B cell (primary cell): ENCODE results near the gene TMEM120B. TPM values are rescaled to one million over a fixed set of nuclear protein-coding genes. Genes with fewer than 3 reads are reported as not detected.

Experiments used
- ATAC-seq: fragments of 200-7000 bp; cut with Tn5 transposase; one replicate; pipeline ENCODE4 v1.10.0; 2021; ENCODE audit warnings: low read depth, mild to moderate bottlenecking, moderate number of reproducible peaks, moderate library complexity
- CTCF ChIA-PET: fragments of 350-600 bp; sonication (Branson Sonifier 250); formaldehyde crosslinking; loops from one replicate; lab custom pipeline; 2021; ENCODE audit warnings: antibody characterized with exemption, inconsistent platforms; lab: Charles Lee
- POLR2A ChIA-PET: fragments of 350-600 bp; sonication (Branson Sonifier 250); formaldehyde crosslinking; loops from one replicate; lab custom pipeline; 2021; ENCODE audit warnings: antibody characterized with exemption; lab: Charles Lee
- DNase-seq: peaks from one replicate; pipeline ENCODE4 v3.0.0; 2013
- H2AFZ ChIP-seq: 2 replicates; pipeline ENCODE4 v1.6.1; 2012; ENCODE audit warnings: mild to moderate bottlenecking, low read depth, low read length; ENCODE audit not compliant: insufficient read depth, poor library complexity, severe bottlenecking
- H3K27ac ChIP-seq, 2 donors: 1 replicate in 1 of 2; 2 replicates in 1 of 2; pipeline ENCODE4 v1.5.1; 2012 to 2013; ENCODE audit warnings: low read length in 2 of 2, mild to moderate bottlenecking in 2 of 2, moderate library complexity in 1 of 2
- H3K27me3 ChIP-seq, 4 experiments: fragments of 200-600 bp in 1 of 4; sonication (generic) in 1 of 4; replicated peaks in 1 of 4; 1 replicate in 2 of 4; 2 replicates in 2 of 4; pipeline versions ENCODE4 v1.6.1 to v1.7.0; 2013 to 2016; ENCODE audit warnings: low read length in 3 of 4, mild to moderate bottlenecking in 2 of 4, mixed read lengths in 1 of 4, moderate library complexity in 1 of 4; ENCODE audit not compliant: insufficient read depth in 4 of 4, control insufficient read depth in 3 of 4; ENCODE audit errors: control extremely low read depth in 1 of 4
- H3K36me3 ChIP-seq, 2 experiments: replicated peaks in 1 of 2; 1 replicate in 1 of 2; 2 replicates in 1 of 2; pipeline versions ENCODE4 v1.6.1 to v1.7.1; 2013; ENCODE audit warnings: low read length in 1 of 2; ENCODE audit not compliant: insufficient read depth in 2 of 2, control insufficient read depth in 1 of 2; ENCODE audit errors: control extremely low read depth in 1 of 2, extremely low read depth in 1 of 2
- H3K4me1 ChIP-seq, 2 donors: fragments of 200-600 bp in 1 of 2; sonication (generic) in 1 of 2; 1 replicate in 1 of 2; 2 replicates in 1 of 2; pipeline versions ENCODE4 v1.5.1 to v1.6.1; 2013 to 2017; ENCODE audit warnings: low read length in 2 of 2; ENCODE audit not compliant: control insufficient read depth in 2 of 2, insufficient read depth in 2 of 2
- H3K4me2 ChIP-seq: replicated peaks from 2 replicates; pipeline ENCODE3; 2012; ENCODE audit warnings: mild to moderate bottlenecking, low read depth, low read length; ENCODE audit not compliant: poor library complexity, severe bottlenecking
- H3K4me3 ChIP-seq, 5 experiments: fragments of 200-600 bp in 1 of 5; sonication (generic) in 1 of 5; 1 replicate in 3 of 5; 2 replicates in 2 of 5; pipeline versions ENCODE4 v1.5.1 to v1.7.0; 2011 to 2016; ENCODE audit warnings: low read length in 4 of 5, mild to moderate bottlenecking in 4 of 5, low read depth in 2 of 5, control low read depth in 1 of 5, moderate library complexity in 1 of 5; ENCODE audit not compliant: insufficient read depth in 1 of 5; ENCODE audit errors: control extremely low read depth in 1 of 5, extremely low read depth in 1 of 5
- H3K79me2 ChIP-seq: fragments of 200-600 bp; sonication (generic); one replicate; pipeline ENCODE4 v1.6.0; 2016; ENCODE audit warnings: low read length; ENCODE audit not compliant: control insufficient read depth, insufficient read depth
- H3K9ac ChIP-seq: fragments of 200-600 bp; sonication (generic); 2 replicates; pipeline ENCODE4 v1.6.1; 2017; ENCODE audit warnings: mild to moderate bottlenecking, low read length, moderate library complexity
- H3K9me3 ChIP-seq, 3 donors: one replicate each; pipeline versions ENCODE4 v1.6.1 to v1.7.1; 2013; ENCODE audit warnings: low read length in 2 of 3; ENCODE audit not compliant: control insufficient read depth in 2 of 3, insufficient read depth in 1 of 3; ENCODE audit errors: control extremely low read depth in 1 of 3
- H4K20me1 ChIP-seq: 2 replicates; pipeline ENCODE4 v1.6.0; 2012; ENCODE audit warnings: mild to moderate bottlenecking, low read length; ENCODE audit not compliant: insufficient read depth, control insufficient read depth, poor library complexity, severe bottlenecking
- H3K27ac Mint-ChIP-seq: one replicate; pipeline ENCODE4 v1.8.0; 2021; ENCODE audit warnings: mixed read lengths
- H3K27me3 Mint-ChIP-seq: one replicate; pipeline ENCODE4 v1.8.0; 2021; ENCODE audit warnings: mixed read lengths
- H3K4me1 Mint-ChIP-seq: one replicate; pipeline ENCODE4 v1.8.0; 2021; ENCODE audit warnings: mixed read lengths
- H3K4me3 Mint-ChIP-seq: one replicate; pipeline ENCODE4 v1.8.0; 2021; ENCODE audit warnings: mixed read lengths
- H3K9me3 Mint-ChIP-seq: one replicate; pipeline ENCODE4 v1.8.0; 2022; ENCODE audit warnings: mixed read lengths; ENCODE audit not compliant: insufficient read depth
- EZH2 ChIP-seq: IDR thresholded peaks from 2 replicates; pipeline ENCODE4 v1.6.1; 2012; ENCODE audit warnings: borderline replicate concordance, low read depth, mild to moderate bottlenecking, moderate library complexity, low read length; ENCODE audit not compliant: insufficient read depth, poor library complexity, severe bottlenecking
- WGBS: methylation state at CpG from one replicate; pipeline ENCODE4 v1.1.5; 2013; ENCODE audit warnings: missing lambda C conversion rate; ENCODE audit not compliant: insufficient coverage; 5-methylcytosine and 5-hydroxymethylcytosine counted together
- intact Hi-C: fragments of 100-400 bp; cut with micrococcal nuclease; formaldehyde crosslinking; loops from one replicate; pipeline ENCODE4 v1.10.0; 2022
- polyA plus RNA-seq: library from polyadenylated mRNA; depleted of rRNA; stranded (reverse); fragments of >200 nt; gene quantifications from 2 replicates; pipeline ENCODE4 v1.2.3, GENCODE V29; 2012
- total RNA-seq, 2 donors: library from RNA; stranded (reverse); fragments of 120-200 nt in 1 of 2; gene quantifications; 1 replicate in 1 of 2; 2 replicates in 1 of 2; pipeline versions ENCODE4 v1.2.3 to v1.2.4, GENCODE V29; 2013 to 2022
- TF ChIP-seq, protein P1 (sequence below): fragments of 200-600 bp; IDR thresholded peaks from one replicate; pipeline ENCODE4 v1.8.0; 2022; ENCODE audit warnings: antibody characterized with exemption, mild to moderate bottlenecking

TMEM120B gene
- total and polyA plus RNA-seq, 2 donors (not counting 1 experiment from before 2014, with no cell fraction given): 9.2 to 9.7 TPM

DNA sequence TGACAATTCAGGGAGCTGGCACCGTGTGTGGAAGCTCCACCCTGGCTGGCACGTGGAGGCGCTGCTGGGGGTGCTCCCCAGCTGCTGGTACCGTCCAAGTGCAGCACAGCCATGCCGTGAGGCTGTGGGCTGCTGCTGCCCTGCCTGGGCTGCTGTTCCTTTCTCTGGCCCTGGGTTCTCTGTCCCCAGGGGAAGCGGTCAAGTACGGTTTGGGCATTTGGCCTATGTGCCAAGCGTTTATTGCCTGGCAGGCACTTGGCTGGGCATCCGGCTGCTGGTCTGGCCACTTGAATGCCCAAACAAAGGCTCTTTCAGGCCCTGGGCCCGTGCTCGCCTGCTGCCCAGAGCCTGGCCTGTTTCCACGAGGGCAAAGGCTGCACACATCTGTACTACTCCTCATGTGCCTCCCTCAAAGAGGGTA is 41.3 kb downstream of the TMEM120B start:
- Histone ChIP-seq H3K9me3 (no peaks in the 10 kb centered on the region), H3K9ac (no peak overlapping the region), H3K4me3 (no peak overlapping the region), H4K20me1 (no peaks in the 10 kb centered on the region), H3K27ac (no peak overlapping the region), H3K4me2 (no peak overlapping the region), H3K27me3 (no peaks in the 10 kb centered on the region), H3K79me2 (no peaks in the 10 kb centered on the region), H2AFZ (no peak overlapping the region), H3K36me3 (no peaks in the 10 kb centered on the region), H3K4me1 (no peaks in the 10 kb centered on the region)
- H3K27me3 Mint-ChIP-seq: no peaks in the 10 kb centered on the region
- no peak for ATAC-seq
- ChIA-PET POLR2A (no interaction called here), CTCF (no interaction called here)
- H3K4me3 Mint-ChIP-seq: no peak overlapping the region
- H3K9me3 Mint-ChIP-seq: no peaks in the 10 kb centered on the region
- WGBS: 92% methylated on average over 12 of the region's 12 CpGs
- TF ChIP-seq EZH2: no peak
- TF ChIP-seq, protein P1, sequence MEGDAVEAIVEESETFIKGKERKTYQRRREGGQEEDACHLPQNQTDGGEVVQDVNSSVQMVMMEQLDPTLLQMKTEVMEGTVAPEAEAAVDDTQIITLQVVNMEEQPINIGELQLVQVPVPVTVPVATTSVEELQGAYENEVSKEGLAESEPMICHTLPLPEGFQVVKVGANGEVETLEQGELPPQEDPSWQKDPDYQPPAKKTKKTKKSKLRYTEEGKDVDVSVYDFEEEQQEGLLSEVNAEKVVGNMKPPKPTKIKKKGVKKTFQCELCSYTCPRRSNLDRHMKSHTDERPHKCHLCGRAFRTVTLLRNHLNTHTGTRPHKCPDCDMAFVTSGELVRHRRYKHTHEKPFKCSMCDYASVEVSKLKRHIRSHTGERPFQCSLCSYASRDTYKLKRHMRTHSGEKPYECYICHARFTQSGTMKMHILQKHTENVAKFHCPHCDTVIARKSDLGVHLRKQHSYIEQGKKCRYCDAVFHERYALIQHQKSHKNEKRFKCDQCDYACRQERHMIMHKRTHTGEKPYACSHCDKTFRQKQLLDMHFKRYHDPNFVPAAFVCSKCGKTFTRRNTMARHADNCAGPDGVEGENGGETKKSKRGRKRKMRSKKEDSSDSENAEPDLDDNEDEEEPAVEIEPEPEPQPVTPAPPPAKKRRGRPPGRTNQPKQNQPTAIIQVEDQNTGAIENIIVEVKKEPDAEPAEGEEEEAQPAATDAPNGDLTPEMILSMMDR: no peak
- no peak for DNase-seq
- intact Hi-C loops: no loop called here
- H3K27ac Mint-ChIP-seq: no peak overlapping the region
- peaks cover 7% of the 10 kb centered on the region for H3K4me1 Mint-ChIP-seq

- intact Hi-C loops: no loop called here
- TF ChIP-seq EZH2: no peak
- TF ChIP-seq, protein P1: no peak
- no peak overlapping the region for H2AFZ ChIP-seq
- Mint-ChIP-seq H3K9me3 (no peaks in the 10 kb centered on the region), H3K4me3 (no peak overlapping the region), H3K27me3 (no peaks in the 10 kb centered on the region), H3K4me1 (peaks cover 5% of the 10 kb centered on the region), H3K27ac (no peak overlapping the region)
- H3K9ac ChIP-seq: no peak overlapping the region
- no peak for DNase-seq
- no peak overlapping the region for H3K4me3 ChIP-seq
- no peaks in the 10 kb centered on the region for H3K36me3 ChIP-seq
- no peaks in the 10 kb centered on the region for H4K20me1 ChIP-seq
- H3K27ac ChIP-seq: no peak overlapping the region
- ChIA-PET CTCF (no interaction called here), POLR2A (interaction anchor here (0.6 kb wide), 1 partner anchor 14 kb away, joined by 7 read pairs; no protein-coding TSS in a partner anchor)
- 98% methylated on average over 11 of the region's 11 CpGs for WGBS
- no peak for ATAC-seq
- H3K27me3 ChIP-seq: no peaks in the 10 kb centered on the region
- H3K9me3 ChIP-seq: no peaks in the 10 kb centered on the region
- H3K4me2 ChIP-seq: no peak overlapping the region
- no peaks in the 10 kb centered on the region for H3K4me1 ChIP-seq
- H3K79me2 ChIP-seq: no peaks in the 10 kb centered on the region
Measured at GRCh38 chr12:121754836-121755235, 42.3 kb downstream of the TMEM120B start.
